Fibroblast of lung (primary cell): Measurements from ENCODE around the gene DNAJC1. TPM values are rescaled to one million over a fixed set of nuclear protein-coding genes. Genes with fewer than 3 reads are reported as not detected.

Experiments
- DNase-seq, 2 donors: peaks; one replicate each; pipeline versions ENCODE4 v3.0.0 to v3.0.0-alpha.2; 2010; ENCODE audit warnings: low read depth in 2 of 2
- H2AFZ ChIP-seq: 2 replicates; pipeline ENCODE4 v1.5.1; 2012; ENCODE audit warnings: low read length, control low read depth, inconsistent platforms
- H3K27ac ChIP-seq: 2 replicates; pipeline ENCODE4 v1.5.1; 2011; ENCODE audit warnings: low read length, control low read depth; ENCODE audit not compliant: insufficient read depth
- H3K27me3 ChIP-seq: 2 replicates; pipeline ENCODE4 v1.5.1; 2011; ENCODE audit warnings: mild to moderate bottlenecking, low read length; ENCODE audit not compliant: control insufficient read depth, insufficient read depth
- H3K36me3 ChIP-seq: 2 replicates; pipeline ENCODE4 v1.5.1; 2011; ENCODE audit warnings: low read length; ENCODE audit not compliant: control insufficient read depth, insufficient read depth
- H3K4me1 ChIP-seq: 2 replicates; pipeline ENCODE4 v1.5.1; 2011; ENCODE audit warnings: low read length; ENCODE audit not compliant: control insufficient read depth, insufficient read depth; ENCODE audit errors: extremely low read depth
- H3K4me2 ChIP-seq: 2 replicates; pipeline ENCODE4 v1.5.1; 2011; ENCODE audit warnings: low read length, control low read depth; ENCODE audit not compliant: insufficient read depth; ENCODE audit errors: extremely low read depth
- H3K4me3 ChIP-seq, 4 experiments: fragments of 200-600 bp in 1 of 4; sonication (generic) in 1 of 4; replicated peaks in 1 of 4; 2 replicates each; pipeline ENCODE4 v1.5.1; 2011 to 2016; ENCODE audit warnings: low read length in 4 of 4, low read depth in 3 of 4, mild to moderate bottlenecking in 3 of 4, control low read depth in 2 of 4, inconsistent platforms in 1 of 4, mixed read lengths in 1 of 4; ENCODE audit not compliant: insufficient read depth in 1 of 4; ENCODE audit errors: control extremely low read depth in 1 of 4
- H3K79me2 ChIP-seq: 2 replicates; pipeline ENCODE4 v1.5.1; 2012; ENCODE audit warnings: mild to moderate bottlenecking, low read length, inconsistent platforms; ENCODE audit not compliant: control insufficient read depth, insufficient read depth
- H3K9ac ChIP-seq: 2 replicates; pipeline ENCODE4 v1.5.1; 2011; ENCODE audit warnings: mild to moderate bottlenecking, low read length, control low read depth; ENCODE audit not compliant: insufficient read depth
- H3K9me3 ChIP-seq: 2 replicates; pipeline ENCODE4 v1.5.1; 2012; ENCODE audit warnings: low read depth, low read length; ENCODE audit not compliant: control insufficient read depth, insufficient read depth
- H4K20me1 ChIP-seq: 2 replicates; pipeline ENCODE4 v1.5.1; 2011; ENCODE audit warnings: low read length; ENCODE audit not compliant: control insufficient read depth, insufficient read depth; ENCODE audit errors: extremely low read depth
- EZH2 ChIP-seq: IDR thresholded peaks from 2 replicates; pipeline ENCODE4 v1.5.1; 2012; ENCODE audit warnings: low read length, control low read depth, mild to moderate bottlenecking; ENCODE audit errors: missing control alignments
- polyA plus RNA-seq, 2 donors: library from polyadenylated mRNA; depleted of rRNA in 1 of 2; stranded (reverse) in 1 of 2; unstranded in 1 of 2; fragments of >200 nt; gene quantifications; 2 replicates each; pipeline ENCODE4 v1.2.1, GENCODE V29; 2011 to 2012; ENCODE audit warnings: missing spikeins in 1 of 2
- total RNA-seq: library from RNA; depleted of rRNA; stranded (reverse); fragments of >200 nt; gene quantifications from 2 replicates; pipeline ENCODE4 v1.2.1, GENCODE V29; 2014
- TF ChIP-seq, protein P1 (sequence below), 2 donors: IDR thresholded peaks in 1 of 2; conservative IDR thresholded peaks in 1 of 2; 1 replicate in 1 of 2; 2 replicates in 1 of 2; pipeline ENCODE4 v1.5.1; 2011 to 2012; ENCODE audit warnings: low read length in 2 of 2, control low read depth in 1 of 2, inconsistent platforms in 1 of 2, low read depth in 1 of 2, mild to moderate bottlenecking in 1 of 2

DNAJC1 gene
- total and polyA plus RNA-seq, 2 donors (not counting 1 experiment from before 2014, with no cell fraction given), result 27.7 to 46.2 TPM

DNA sequence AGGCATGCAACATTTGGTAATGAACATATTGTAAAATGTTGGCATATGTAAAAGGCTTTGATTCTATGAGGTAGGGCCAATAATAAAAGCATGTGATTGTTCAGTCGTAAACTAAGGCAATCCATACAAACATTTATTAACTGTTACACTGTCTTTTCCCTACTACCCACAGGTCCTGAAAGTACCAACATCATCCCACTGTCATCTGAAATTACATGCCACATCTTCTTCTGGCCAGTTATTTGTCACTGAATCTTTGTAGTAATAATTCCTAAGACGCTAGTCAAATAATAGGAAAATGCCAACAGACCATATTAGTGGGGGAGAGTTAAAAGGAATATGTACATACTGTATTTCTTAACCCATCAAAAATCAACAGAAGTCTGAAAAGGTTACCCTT is 27.2 kb downstream of the DNAJC1 start:
- H3K9me3 ChIP-seq, result no peaks in the 10 kb centered on the region
- no peak overlapping the region for H3K4me3 ChIP-seq
- no peak overlapping the region for H3K4me2 ChIP-seq
- H3K9ac ChIP-seq, result no peak overlapping the region
- H3K4me1 ChIP-seq, result peaks cover 3% of the 10 kb centered on the region
- no peaks in the 10 kb centered on the region for H4K20me1 ChIP-seq
- TF ChIP-seq EZH2, result no peak
- TF ChIP-seq, protein P1, sequence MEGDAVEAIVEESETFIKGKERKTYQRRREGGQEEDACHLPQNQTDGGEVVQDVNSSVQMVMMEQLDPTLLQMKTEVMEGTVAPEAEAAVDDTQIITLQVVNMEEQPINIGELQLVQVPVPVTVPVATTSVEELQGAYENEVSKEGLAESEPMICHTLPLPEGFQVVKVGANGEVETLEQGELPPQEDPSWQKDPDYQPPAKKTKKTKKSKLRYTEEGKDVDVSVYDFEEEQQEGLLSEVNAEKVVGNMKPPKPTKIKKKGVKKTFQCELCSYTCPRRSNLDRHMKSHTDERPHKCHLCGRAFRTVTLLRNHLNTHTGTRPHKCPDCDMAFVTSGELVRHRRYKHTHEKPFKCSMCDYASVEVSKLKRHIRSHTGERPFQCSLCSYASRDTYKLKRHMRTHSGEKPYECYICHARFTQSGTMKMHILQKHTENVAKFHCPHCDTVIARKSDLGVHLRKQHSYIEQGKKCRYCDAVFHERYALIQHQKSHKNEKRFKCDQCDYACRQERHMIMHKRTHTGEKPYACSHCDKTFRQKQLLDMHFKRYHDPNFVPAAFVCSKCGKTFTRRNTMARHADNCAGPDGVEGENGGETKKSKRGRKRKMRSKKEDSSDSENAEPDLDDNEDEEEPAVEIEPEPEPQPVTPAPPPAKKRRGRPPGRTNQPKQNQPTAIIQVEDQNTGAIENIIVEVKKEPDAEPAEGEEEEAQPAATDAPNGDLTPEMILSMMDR (conservative IDR thresholded peaks at IDR 0.05 in 1 of 2, IDR thresholded peaks at IDR 0.05 in 1 of 2; ENCODE audit: low read depth in 1 of 2, low read length in 2 of 2), result no peak
- no peaks in the 10 kb centered on the region for H3K27me3 ChIP-seq
- DNase-seq, result no peak
- H3K79me2 ChIP-seq, result peaks cover 6% of the 10 kb centered on the region
- H2AFZ ChIP-seq, result no peak overlapping the region
- no peak overlapping the region for H3K27ac ChIP-seq
- H3K36me3 ChIP-seq, result no peaks in the 10 kb centered on the region

- no peak overlapping the region for H3K9ac ChIP-seq
- H3K36me3 ChIP-seq, result no peaks in the 10 kb centered on the region
- no peak overlapping the region for H3K4me2 ChIP-seq
- H3K9me3 ChIP-seq, result no peaks in the 10 kb centered on the region
- no peaks in the 10 kb centered on the region for H3K27me3 ChIP-seq
- peaks cover 6% of the 10 kb centered on the region for H3K79me2 ChIP-seq
- no peak for DNase-seq
- no peak overlapping the region for H3K27ac ChIP-seq
- no peak for TF ChIP-seq EZH2
- TF ChIP-seq, protein P1 (conservative IDR thresholded peaks at IDR 0.05 in 1 of 2, IDR thresholded peaks at IDR 0.05 in 1 of 2; ENCODE audit: low read depth in 1 of 2, low read length in 2 of 2), result no peak
- H3K4me3 ChIP-seq, result no peak overlapping the region
- H3K4me1 ChIP-seq, result peaks cover 3% of the 10 kb centered on the region
- H4K20me1 ChIP-seq, result no peaks in the 10 kb centered on the region
- no peak overlapping the region for H2AFZ ChIP-seq
Observed at GRCh38 chr10:21975378-21975990, 28.0 kb downstream of the DNAJC1 start.

DNA sequence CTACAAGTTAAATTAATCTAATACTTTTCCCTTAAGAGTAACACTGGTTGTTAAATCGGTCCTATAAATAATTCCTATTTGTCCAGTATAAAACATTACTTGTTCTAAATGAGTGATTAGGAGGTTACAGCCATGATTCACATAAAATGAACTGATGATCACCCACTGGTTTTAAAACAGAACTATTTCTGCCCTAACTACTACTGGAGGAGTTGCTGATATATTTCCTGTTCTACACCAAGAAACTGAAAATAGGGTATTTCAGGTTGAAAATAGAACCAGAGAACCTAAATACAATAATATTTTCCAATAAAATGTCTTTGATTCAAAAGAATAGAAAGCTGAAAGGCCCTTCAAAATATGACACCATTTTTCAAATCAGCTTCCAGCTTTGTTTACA is 30.9 kb downstream of the DNAJC1 start:
- H3K79me2 ChIP-seq, result peaks cover 6% of the 10 kb centered on the region
- H3K9me3 ChIP-seq, result no peaks in the 10 kb centered on the region
- no peak overlapping the region for H2AFZ ChIP-seq
- TF ChIP-seq EZH2, result no peak
- TF ChIP-seq, protein P1 (conservative IDR thresholded peaks at IDR 0.05 in 1 of 2, IDR thresholded peaks at IDR 0.05 in 1 of 2; ENCODE audit: low read depth in 1 of 2, low read length in 2 of 2), result no peak
- H4K20me1 ChIP-seq, result no peaks in the 10 kb centered on the region
- no peak for DNase-seq
- no peaks in the 10 kb centered on the region for H3K4me1 ChIP-seq
- H3K36me3 ChIP-seq, result no peaks in the 10 kb centered on the region
- no peak overlapping the region for H3K4me3 ChIP-seq
- no peak overlapping the region for H3K27ac ChIP-seq
- no peak overlapping the region for H3K9ac ChIP-seq
- H3K4me2 ChIP-seq, result no peak overlapping the region
- no peaks in the 10 kb centered on the region for H3K27me3 ChIP-seq
